BLaER1 (cell line): ENCODE results near the gene WFDC1.

Source experiments
- H3K27ac ChIP-seq: shearing (Covaris generic); formaldehyde crosslinking; 2 replicates; pipeline ENCODE4 v1.8.1; 2022
- H3K27me3 ChIP-seq: shearing (Covaris generic); formaldehyde crosslinking; 2 replicates; pipeline ENCODE4 v1.8.1; 2022
- H3K36me3 ChIP-seq: shearing (Covaris generic); formaldehyde crosslinking; 2 replicates; pipeline ENCODE4 v1.8.1; 2022
- H3K4me1 ChIP-seq: shearing (Covaris generic); formaldehyde crosslinking; 2 replicates; pipeline ENCODE4 v1.8.1; 2022
- H3K4me2 ChIP-seq: shearing (Covaris generic); formaldehyde crosslinking; 2 replicates; pipeline ENCODE4 v1.8.1; 2022
- H3K4me3 ChIP-seq: shearing (Covaris generic); formaldehyde crosslinking; 2 replicates; pipeline ENCODE4 v1.8.1; 2022
- H3K9ac ChIP-seq: shearing (Covaris generic); formaldehyde crosslinking; 2 replicates; pipeline ENCODE4 v1.8.1; 2022
- H3K9me3 ChIP-seq: shearing (Covaris generic); formaldehyde crosslinking; 2 replicates; pipeline ENCODE4 v1.8.1; 2022
- H4K20me1 ChIP-seq: shearing (Covaris generic); formaldehyde crosslinking; 2 replicates; pipeline ENCODE4 v1.8.1; 2022
- Cebpa-rat ChIP-seq: shearing (Covaris generic); IDR thresholded peaks from 2 replicates; pipeline ENCODE4 v1.8.1; 2022

Gene WFDC1

GRCh38 chr16:84295203-84295860 lies 654 bp downstream of the WFDC1 start:
- H3K9me3 ChIP-seq: no peaks in the 10 kb centered on the region
- TF ChIP-seq Cebpa-rat: no peak
- peaks cover 23% of the 10 kb centered on the region; the same call in 1 of the 2 replicates for H3K27me3 ChIP-seq
- H3K36me3 ChIP-seq: no peaks in the 10 kb centered on the region
- peaks cover 47% of the 10 kb centered on the region for H3K4me1 ChIP-seq
- H3K9ac ChIP-seq: 0 out of 2 replicates have a peak overlapping the region, but pooled peaks have one; percentile 47
- peak overlapping the region; percentile 44; the same call in 1 of the 2 replicates for H3K4me3 ChIP-seq
- no peaks in the 10 kb centered on the region for H4K20me1 ChIP-seq
- peak overlapping the region; percentile 95 for H3K4me2 ChIP-seq
- no peak overlapping the region for H3K27ac ChIP-seq

GRCh38 chr16:84298376-84298899 lies 3.8 kb downstream of the WFDC1 start:
- H3K4me1 ChIP-seq: peaks cover 31% of the 10 kb centered on the region
- no peak for TF ChIP-seq Cebpa-rat

GRCh38 chr16:84299734-84300440 lies 5.2 kb downstream of the WFDC1 start:
- TF ChIP-seq Cebpa-rat: no peak
- Histone ChIP-seq H3K4me1 (peaks cover 17% of the 10 kb centered on the region), H3K9me3 (no peaks in the 10 kb centered on the region), H3K27me3 (peaks cover 12% of the 10 kb centered on the region; the same call in 1 of the 2 replicates), H4K20me1 (no peaks in the 10 kb centered on the region), H3K9ac (no peak overlapping the region), H3K4me2 (0 out of 2 replicates have a peak overlapping the region, but pooled peaks have one; percentile 5), H3K36me3 (no peaks in the 10 kb centered on the region), H3K27ac (no peak overlapping the region), H3K4me3 (no peak overlapping the region)

More at GRCh38 chr16:84298376-84298899, 3.8 kb downstream of the WFDC1 start:
- H4K20me1 ChIP-seq: no peaks in the 10 kb centered on the region
- H3K27me3 ChIP-seq: peaks cover 23% of the 10 kb centered on the region; the same call in 1 of the 2 replicates
- no peaks in the 10 kb centered on the region for H3K36me3 ChIP-seq
- H3K27ac ChIP-seq: no peak overlapping the region
- no peaks in the 10 kb centered on the region for H3K9me3 ChIP-seq
- no peak overlapping the region for H3K4me2 ChIP-seq
- H3K4me3 ChIP-seq: no peak overlapping the region
- no peak overlapping the region for H3K9ac ChIP-seq

GRCh38 chr16:84302111-84302954 lies 7.7 kb downstream of the WFDC1 start:
- Histone ChIP-seq H3K36me3 (no peaks in the 10 kb centered on the region), H3K4me3 (no peak overlapping the region), H4K20me1 (no peaks in the 10 kb centered on the region), H3K27ac (no peak overlapping the region), H3K27me3 (no peaks in the 10 kb centered on the region), H3K9me3 (no peaks in the 10 kb centered on the region), H3K4me2 (no peak overlapping the region), H3K9ac (no peak overlapping the region), H3K4me1 (peaks cover 8% of the 10 kb centered on the region; the same call in 1 of the 2 replicates)
- no peak for TF ChIP-seq Cebpa-rat

GRCh38 chr16:84303023-84303422 lies 8.3 kb downstream of the WFDC1 start:
- peaks cover 13% of the 10 kb centered on the region for H3K4me1 ChIP-seq
- no peaks in the 10 kb centered on the region for H3K27me3 ChIP-seq
- no peak overlapping the region for H3K9ac ChIP-seq
- H3K4me2 ChIP-seq: no peak overlapping the region
- no peaks in the 10 kb centered on the region for H3K36me3 ChIP-seq
- H3K9me3 ChIP-seq: no peaks in the 10 kb centered on the region
- H3K27ac ChIP-seq: no peak overlapping the region
- TF ChIP-seq Cebpa-rat: no peak
- no peaks in the 10 kb centered on the region for H4K20me1 ChIP-seq
- H3K4me3 ChIP-seq: no peak overlapping the region

- Histone ChIP-seq H4K20me1 (no peaks in the 10 kb centered on the region), H3K4me1 (peaks cover 18% of the 10 kb centered on the region), H3K4me2 (no peak overlapping the region), H3K36me3 (no peaks in the 10 kb centered on the region), H3K9me3 (no peaks in the 10 kb centered on the region), H3K4me3 (no peak overlapping the region), H3K9ac (no peak overlapping the region), H3K27me3 (no peaks in the 10 kb centered on the region), H3K27ac (no peak overlapping the region)
- no peak for TF ChIP-seq Cebpa-rat
These were observed 8.8 kb downstream of the WFDC1 start for GRCh38 chr16:84303516-84303915.

- no peak for TF ChIP-seq Cebpa-rat
- Histone ChIP-seq H3K4me2 (no peak overlapping the region), H4K20me1 (no peaks in the 10 kb centered on the region), H3K27ac (no peak overlapping the region), H3K9me3 (no peaks in the 10 kb centered on the region), H3K36me3 (no peaks in the 10 kb centered on the region), H3K9ac (no peak overlapping the region), H3K4me1 (peaks cover 11% of the 10 kb centered on the region), H3K27me3 (no peaks in the 10 kb centered on the region), H3K4me3 (no peak overlapping the region)
These were observed 11.9 kb downstream of the WFDC1 start for GRCh38 chr16:84306564-84306963.

- H3K9me3 ChIP-seq: no peaks in the 10 kb centered on the region
- H3K4me2 ChIP-seq: peak overlapping the region; percentile 34
- no peak overlapping the region for H3K27ac ChIP-seq
- TF ChIP-seq Cebpa-rat: no peak
- no peak overlapping the region for H3K4me3 ChIP-seq
- no peak overlapping the region for H3K9ac ChIP-seq
- H3K27me3 ChIP-seq: no peaks in the 10 kb centered on the region
- no peaks in the 10 kb centered on the region for H3K36me3 ChIP-seq
- no peaks in the 10 kb centered on the region for H4K20me1 ChIP-seq
- H3K4me1 ChIP-seq: peaks cover 11% of the 10 kb centered on the region
These were observed 12.7 kb downstream of the WFDC1 start for GRCh38 chr16:84307209-84307954.

GRCh38 chr16:84308120-84308519 lies 13.4 kb downstream of the WFDC1 start:
- Histone ChIP-seq H3K27ac (no peak overlapping the region), H4K20me1 (no peaks in the 10 kb centered on the region), H3K4me1 (peaks cover 14% of the 10 kb centered on the region), H3K4me3 (no peak overlapping the region), H3K9ac (no peak overlapping the region), H3K9me3 (no peaks in the 10 kb centered on the region), H3K36me3 (no peaks in the 10 kb centered on the region), H3K4me2 (peak overlapping the region; percentile 34), H3K27me3 (no peaks in the 10 kb centered on the region)
- no peak for TF ChIP-seq Cebpa-rat
